OCI-LY1 (cell line): ENCODE measurements around the gene ANP32A.

Experiments used
- EZH2 ChIP-seq: fragments of 200-600 bp; sonication (generic), shearing (Covaris generic); IDR thresholded peaks from 2 replicates; pipeline ENCODE4 v1.8.0; 2017; ENCODE audit warnings: borderline replicate concordance, mixed run types, mild to moderate bottlenecking, antibody characterized with exemption, low read length, moderate library complexity, mixed read lengths
- TF ChIP-seq, protein P1 (sequence below): fragments of 200-600 bp; sonication (generic), shearing (Covaris generic); IDR thresholded peaks from 2 replicates; pipeline ENCODE4 v1.5.1; 2017; ENCODE audit warnings: mild to moderate bottlenecking, antibody characterized with exemption, low read length, moderate library complexity, mixed read lengths

DNA sequence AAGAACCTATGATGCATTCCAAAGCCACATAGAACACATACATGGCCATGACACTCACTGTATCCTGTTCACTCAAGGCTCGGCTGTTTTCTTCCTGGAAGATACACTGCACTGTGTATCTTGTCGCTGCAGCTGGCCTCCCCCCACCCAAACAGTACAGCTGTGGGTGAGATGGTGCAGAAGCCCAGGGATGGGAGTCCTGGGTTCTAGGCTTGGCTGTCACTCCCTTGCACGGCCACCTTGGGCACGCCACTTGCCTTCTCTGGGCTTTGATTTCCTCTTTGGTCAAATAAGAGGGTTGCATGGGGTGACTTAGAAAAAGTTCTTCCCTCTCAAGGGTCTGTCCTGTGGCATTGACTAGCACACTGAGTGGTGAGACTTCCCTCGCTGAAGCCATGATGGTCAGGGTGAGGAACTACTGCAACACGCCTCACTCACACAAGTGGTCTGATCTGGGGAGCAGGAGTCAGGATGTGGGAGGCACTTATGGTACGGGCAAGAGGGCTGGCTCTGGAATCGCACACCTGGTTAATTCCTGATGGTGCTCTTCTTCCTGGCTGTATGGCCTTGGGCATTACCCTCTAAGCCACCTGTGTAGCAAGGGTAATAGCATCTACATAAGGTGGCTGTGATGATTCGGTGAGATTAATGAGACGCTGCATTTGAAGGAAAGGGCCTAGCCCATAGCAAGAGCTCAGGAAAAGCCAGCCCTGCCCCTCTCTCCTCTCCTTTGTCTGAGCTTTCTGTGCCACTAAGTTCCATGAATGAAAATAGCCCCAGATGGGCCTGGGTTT, 44.0 kb downstream of the ANP32A start:
- TF ChIP-seq EZH2: no peak
- TF ChIP-seq, protein P1, sequence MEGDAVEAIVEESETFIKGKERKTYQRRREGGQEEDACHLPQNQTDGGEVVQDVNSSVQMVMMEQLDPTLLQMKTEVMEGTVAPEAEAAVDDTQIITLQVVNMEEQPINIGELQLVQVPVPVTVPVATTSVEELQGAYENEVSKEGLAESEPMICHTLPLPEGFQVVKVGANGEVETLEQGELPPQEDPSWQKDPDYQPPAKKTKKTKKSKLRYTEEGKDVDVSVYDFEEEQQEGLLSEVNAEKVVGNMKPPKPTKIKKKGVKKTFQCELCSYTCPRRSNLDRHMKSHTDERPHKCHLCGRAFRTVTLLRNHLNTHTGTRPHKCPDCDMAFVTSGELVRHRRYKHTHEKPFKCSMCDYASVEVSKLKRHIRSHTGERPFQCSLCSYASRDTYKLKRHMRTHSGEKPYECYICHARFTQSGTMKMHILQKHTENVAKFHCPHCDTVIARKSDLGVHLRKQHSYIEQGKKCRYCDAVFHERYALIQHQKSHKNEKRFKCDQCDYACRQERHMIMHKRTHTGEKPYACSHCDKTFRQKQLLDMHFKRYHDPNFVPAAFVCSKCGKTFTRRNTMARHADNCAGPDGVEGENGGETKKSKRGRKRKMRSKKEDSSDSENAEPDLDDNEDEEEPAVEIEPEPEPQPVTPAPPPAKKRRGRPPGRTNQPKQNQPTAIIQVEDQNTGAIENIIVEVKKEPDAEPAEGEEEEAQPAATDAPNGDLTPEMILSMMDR: no peak
